ENCODE data around the gene TOGARAM2.

TOGARAM2 gene

DNA sequence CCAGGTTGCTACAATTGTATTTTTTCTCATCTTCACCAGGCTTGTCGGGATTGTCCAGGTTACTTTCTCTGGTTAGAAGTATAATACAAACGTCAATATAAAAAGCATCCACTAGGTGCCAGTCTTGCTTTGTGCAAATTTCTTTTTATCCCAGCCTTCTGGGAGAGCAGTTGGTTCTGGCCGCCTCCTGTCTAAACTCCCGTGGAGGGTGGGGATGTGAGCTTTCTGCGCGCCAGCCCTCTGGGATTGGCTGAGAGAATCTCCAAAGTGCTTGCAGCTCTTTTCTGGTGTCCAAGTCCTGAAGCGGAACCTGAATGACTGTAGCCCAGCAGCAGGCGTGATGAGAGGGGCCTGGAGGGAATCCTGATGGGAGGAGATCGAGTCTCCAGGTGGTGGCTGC, 22.4 kb upstream of the TOGARAM2 start:
- DNase-seq (ENCODE audit: low read depth): no peak
- H3K4me3 ChIP-seq (ENCODE audit: low read length): no peak overlapping the region
- TF ChIP-seq, protein P1, sequence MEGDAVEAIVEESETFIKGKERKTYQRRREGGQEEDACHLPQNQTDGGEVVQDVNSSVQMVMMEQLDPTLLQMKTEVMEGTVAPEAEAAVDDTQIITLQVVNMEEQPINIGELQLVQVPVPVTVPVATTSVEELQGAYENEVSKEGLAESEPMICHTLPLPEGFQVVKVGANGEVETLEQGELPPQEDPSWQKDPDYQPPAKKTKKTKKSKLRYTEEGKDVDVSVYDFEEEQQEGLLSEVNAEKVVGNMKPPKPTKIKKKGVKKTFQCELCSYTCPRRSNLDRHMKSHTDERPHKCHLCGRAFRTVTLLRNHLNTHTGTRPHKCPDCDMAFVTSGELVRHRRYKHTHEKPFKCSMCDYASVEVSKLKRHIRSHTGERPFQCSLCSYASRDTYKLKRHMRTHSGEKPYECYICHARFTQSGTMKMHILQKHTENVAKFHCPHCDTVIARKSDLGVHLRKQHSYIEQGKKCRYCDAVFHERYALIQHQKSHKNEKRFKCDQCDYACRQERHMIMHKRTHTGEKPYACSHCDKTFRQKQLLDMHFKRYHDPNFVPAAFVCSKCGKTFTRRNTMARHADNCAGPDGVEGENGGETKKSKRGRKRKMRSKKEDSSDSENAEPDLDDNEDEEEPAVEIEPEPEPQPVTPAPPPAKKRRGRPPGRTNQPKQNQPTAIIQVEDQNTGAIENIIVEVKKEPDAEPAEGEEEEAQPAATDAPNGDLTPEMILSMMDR (conservative IDR thresholded peaks at IDR 0.05; ENCODE audit: low read depth, low read length): peak; percentile 56

DNA sequence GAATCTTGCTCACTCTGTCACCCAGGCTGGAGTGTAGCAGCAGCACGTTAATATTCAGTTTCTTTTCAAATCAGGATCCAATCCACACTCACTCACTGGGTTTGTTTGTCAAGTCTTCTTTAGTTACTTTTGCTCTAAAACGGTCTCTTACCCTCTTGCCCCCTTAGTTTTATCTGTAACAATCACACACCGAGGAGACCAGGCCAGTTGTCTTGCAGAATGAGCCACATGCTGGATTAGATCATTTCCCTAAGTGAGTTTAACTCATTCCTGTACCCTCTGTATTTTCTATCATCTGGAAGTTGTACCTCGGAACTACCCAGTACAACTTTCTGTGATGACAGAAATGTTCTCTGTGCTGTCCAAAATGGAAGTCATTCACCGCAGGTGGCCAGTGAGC, 20.7 kb upstream of the TOGARAM2 start:
- TF ChIP-seq, protein P1 (conservative IDR thresholded peaks at IDR 0.05; ENCODE audit: low read depth, low read length): no peak
- H3K4me3 ChIP-seq (ENCODE audit: low read length): no peak overlapping the region
- DNase-seq (ENCODE audit: low read depth): no peak

DNA sequence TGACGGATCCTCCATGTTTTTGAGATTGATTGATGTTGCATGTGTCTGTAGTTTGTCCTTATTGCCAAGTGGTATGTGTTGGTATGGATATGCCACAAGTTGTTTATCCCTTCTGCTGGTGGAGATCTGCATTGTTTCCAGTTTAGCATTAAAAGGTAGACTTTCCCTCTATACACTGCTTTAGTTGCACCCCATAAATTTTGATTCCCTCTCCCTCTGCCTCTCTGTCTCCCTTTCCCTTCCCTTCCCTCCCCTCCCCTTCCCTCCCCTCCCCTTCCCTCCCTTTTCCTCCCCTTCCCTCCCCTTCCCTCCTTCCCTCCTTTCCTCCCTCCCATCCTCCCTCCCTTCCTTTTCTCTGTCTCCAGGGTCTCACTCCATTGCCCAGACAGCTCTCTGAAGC, 18.6 kb upstream of the TOGARAM2 start:
- no peak overlapping the region for H3K4me3 ChIP-seq (ENCODE audit: low read length)
- DNase-seq (ENCODE audit: low read depth): no peak
- TF ChIP-seq, protein P1 (conservative IDR thresholded peaks at IDR 0.05; ENCODE audit: low read depth, low read length): no peak

DNA sequence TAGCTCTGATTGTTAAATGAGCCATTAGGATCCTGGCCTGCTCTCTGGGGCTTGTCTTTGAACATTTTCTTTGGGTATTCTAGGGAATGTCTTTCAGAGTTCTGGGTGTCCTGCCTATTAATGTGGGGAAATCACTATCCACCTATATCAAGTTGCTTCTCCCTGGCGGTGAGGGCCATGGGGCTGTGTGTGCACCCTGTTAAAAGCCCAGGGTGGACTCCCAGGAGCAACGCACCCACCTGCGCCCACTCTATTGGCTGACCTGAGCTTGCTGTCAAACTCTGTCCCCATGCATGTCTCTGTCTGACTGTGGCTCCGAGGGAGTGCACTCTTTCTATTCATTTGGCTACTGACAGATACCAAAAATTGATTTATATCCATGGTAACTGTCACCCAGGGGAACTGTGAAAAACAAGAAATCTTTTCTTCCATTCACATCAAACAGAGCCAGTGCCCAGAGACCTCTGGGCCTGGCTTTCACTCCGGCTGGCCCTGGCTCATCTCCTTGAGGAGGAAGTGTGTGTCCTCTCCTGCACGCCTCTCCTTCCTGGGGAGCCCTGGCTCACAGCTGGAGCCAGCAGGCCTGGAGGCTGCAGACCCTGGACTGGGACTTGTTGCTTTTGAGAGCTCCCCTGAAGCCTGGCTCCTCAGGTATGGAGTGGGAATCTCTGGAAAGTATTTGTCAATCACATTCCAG, 10.5 kb upstream of the TOGARAM2 start:
- no peak overlapping the region for H3K4me3 ChIP-seq (ENCODE audit: low read length)
- TF ChIP-seq, protein P1 (conservative IDR thresholded peaks at IDR 0.05; ENCODE audit: low read depth, low read length): no peak
- DNase-seq (ENCODE audit: low read depth): no peak

DNA sequence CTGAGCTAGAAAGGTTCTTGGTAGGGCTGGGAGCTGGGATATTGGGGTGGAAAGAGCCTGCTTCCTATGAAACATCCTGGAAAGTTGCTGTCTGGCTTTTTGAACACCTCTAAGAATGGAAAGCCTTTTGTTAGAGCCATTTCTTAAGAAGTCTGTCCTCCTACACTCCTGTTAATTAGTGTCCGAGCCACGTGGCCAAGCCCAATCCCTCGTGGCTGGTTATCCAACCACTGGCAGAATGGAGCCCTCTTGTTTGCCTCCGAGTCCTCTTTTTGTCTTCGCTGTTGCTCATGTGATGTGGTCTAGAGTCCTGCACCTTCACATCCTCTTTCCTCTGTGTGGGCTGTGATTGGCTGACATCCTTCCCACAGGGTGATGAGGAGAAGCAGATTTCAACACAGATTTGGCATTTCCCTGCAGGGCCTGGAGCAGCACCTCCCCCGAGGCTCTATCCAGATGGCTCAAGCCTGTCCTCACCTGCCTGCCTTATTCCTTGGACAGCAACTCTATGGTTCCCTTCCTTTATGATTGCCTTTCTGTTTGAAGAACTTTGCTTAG, 8.2 kb upstream of the TOGARAM2 start:
- no peak for DNase-seq (ENCODE audit: low read depth)
- TF ChIP-seq, protein P1 (conservative IDR thresholded peaks at IDR 0.05; ENCODE audit: low read depth, low read length): no peak
- H3K4me3 ChIP-seq (ENCODE audit: low read length): no peak overlapping the region

DNA sequence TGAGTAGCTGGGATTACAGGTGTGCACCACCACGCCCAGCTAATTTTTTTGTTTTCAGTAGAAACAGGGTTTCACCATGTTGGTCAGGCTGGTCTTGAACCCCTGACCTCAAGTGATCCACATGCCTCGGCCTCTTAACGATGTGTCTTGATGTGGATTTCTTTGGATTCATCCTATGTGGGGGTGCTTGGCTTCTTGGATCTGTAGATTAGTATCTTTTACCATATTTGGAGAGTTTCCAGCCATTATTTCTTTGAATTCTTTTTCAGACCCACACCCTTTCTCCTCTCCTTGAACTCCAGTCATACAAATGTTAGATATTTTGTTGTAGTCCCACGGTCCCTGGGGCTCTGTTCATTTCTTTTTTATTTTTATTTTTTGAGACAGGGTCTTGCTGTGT, 6.8 kb upstream of the TOGARAM2 start:
- DNase-seq (ENCODE audit: low read depth): no peak
- TF ChIP-seq, protein P1 (conservative IDR thresholded peaks at IDR 0.05; ENCODE audit: low read depth, low read length): no peak
- no peak overlapping the region for H3K4me3 ChIP-seq (ENCODE audit: low read length)

DNA sequence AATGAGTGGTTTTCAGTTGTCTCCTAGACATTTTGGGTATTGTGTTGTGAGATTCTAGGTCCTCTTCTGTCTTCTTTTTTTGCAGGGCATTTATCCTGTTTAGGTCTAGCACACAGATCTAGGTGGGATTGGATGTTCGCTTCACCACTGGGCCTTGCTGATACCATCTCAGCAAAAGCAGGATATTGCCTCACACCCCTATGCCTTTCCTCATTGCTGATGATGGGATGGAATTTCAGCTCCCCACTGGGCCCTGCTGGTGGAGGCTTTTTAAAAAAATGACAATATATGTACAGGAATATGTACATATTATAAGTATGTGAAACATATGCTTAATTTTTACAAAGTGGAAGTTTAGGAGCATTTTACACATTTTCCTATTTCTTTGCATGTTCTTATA, 5.4 kb upstream of the TOGARAM2 start:
- TF ChIP-seq, protein P1 (conservative IDR thresholded peaks at IDR 0.05; ENCODE audit: low read depth, low read length): no peak
- H3K4me3 ChIP-seq (ENCODE audit: low read length): no peak overlapping the region
- no peak for DNase-seq (ENCODE audit: low read depth)

All from retinal pigment epithelial cell (primary cell).